Activated gamma-delta T cell (primary cell): Measurements from ENCODE around the gene SCN4A.
"Not testable (repeated sequence)": the region's sequence is repeated elsewhere in the genome, so short reads cannot be mapped to it uniquely, and the experiment has no call there.

Experiments used
- DNase-seq: peaks from one replicate; lab custom pipeline; 2025; lab: John Stamatoyannopoulos, UW

SCN4A gene

DNA sequence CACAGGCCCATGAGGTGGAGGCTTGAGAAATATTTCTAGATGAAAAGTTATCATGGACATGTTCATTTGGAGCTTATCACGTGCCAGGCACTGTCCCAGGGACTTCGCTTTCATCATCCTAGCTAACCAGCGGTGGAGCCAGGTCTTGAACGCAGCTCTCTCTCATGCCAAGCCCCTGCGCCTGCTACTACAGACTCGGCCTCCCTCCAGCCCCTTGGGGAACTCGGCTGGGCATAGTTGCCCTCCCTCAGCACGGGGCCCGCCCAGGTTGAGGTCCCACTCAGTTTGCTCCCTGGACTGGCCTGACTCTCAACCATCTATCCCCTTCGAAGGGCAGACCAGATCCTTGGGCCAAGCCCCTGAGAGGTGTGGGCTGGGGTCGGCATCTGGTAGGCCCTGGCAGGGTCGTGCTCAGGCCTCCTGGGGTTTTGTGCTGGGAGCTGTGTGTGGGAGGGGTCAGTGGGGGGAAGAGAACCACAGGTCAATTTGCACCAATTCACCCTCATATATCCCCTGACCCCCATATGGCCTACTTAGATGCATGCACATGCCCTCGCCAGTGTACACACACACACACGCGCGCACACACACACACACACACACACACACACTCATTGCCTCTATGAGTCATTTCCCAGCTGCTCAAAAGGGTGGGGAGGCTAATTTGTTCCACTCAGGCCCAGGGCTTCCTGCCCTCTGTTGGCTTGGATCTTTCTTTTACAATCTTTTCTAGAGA lies 12.1 kb upstream of the SCN4A start:
- no peak for DNase-seq

DNA sequence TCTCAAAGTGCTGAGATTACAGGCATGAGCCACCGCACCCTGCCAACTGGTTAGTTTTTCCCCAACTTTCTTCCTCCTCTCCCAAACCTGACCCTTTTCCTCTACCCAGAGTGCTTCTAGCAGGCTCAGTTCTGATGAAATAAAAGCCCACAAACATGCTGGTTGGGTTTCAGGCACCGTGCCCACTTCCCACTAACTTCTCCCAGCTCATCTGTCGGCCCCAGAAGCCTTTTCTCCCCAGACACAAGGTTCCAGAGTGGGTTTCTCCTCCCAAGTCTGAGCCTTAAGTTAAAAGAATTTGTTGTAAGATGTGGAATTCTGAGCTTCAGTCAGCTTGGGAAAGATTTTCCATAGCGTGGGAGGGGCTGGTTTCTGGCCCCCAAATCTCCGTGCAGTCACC lies 11.5 kb upstream of the SCN4A start:
- no peak for DNase-seq

DNA sequence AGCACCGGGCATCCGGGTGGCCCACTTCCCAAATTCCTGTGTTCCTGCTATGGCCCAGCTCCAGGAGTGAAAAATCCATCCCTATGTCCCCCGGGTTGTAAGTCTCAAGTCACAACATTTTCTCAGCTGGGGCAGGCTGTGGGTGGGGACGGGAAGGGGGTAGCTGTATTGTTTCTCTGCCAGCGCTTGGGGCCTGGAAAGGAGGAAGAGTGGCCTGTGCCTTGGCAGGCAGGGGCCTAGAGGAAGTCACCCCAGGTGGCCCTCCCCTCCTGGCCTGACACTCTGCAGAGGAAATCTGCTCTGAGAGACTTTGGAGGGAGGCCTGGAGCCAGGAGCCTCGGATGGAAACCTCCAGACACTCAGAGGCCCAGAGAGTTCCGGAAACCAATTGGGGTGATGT lies 10.6 kb upstream of the SCN4A start:
- no peak for DNase-seq

DNA sequence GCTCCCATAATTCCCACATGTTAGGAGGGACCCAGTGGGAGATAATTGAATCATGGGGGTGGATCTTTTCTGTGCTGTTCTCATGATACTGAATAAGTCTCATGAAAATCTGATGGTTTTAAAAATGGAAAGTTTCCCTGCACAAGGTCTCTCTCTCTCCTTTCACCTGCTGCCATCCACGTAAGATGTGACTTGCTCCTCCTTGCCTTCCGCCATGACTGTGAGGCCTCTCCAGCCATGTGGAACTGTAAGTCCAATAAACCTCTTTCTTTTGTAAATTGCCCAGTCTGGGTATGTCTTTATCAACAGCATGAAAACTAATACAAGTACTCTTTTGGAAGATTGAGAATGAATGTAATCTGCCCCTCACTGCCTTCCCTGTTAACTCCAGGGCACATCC lies 9.9 kb upstream of the SCN4A start:
- not testable (repeated sequence) for DNase-seq

DNA sequence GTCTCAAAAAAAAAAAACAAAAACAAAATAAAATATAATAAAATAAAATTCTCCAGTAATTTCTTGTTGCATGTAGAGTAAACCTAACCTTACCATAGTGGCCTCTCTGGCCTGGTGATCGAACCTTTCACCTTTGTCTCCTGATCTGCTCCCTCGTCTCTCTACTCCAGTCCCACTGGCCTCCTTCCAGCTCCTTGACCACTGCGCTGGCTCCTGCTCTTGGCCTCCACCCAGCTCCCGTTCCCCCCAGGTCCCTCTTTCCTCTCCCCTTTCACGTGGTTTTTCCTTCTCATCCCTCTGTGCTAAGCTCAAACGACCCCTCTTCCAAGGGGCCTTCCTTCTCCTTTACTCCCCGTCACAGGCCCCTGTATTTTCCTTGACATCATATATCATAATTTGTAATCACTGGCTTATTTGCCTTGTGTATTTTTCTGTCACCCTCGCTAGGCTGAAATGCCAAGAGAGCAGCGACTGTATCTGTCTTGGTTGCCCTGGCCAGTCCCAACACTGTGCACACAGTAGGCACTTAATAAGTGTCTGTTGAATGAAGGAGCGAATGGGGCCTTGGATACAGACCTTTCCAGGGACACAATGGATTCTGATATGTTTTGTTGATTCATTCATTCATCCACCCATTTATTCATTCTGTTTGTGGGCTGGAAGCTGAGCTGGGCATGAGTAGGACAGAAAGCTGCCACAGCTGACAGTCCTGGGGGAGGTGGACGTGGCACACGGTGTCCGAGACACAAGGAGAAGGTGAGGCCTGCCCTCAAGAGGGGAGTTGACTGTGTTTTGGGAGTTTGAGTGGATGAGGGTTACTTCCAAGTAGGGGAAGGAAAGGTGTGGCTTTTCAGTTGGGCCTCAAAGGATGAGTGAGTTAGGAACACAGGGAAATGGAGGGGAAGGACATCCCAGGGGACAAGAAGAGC lies 5.8 kb upstream of the SCN4A start:
- no peak for DNase-seq

DNA sequence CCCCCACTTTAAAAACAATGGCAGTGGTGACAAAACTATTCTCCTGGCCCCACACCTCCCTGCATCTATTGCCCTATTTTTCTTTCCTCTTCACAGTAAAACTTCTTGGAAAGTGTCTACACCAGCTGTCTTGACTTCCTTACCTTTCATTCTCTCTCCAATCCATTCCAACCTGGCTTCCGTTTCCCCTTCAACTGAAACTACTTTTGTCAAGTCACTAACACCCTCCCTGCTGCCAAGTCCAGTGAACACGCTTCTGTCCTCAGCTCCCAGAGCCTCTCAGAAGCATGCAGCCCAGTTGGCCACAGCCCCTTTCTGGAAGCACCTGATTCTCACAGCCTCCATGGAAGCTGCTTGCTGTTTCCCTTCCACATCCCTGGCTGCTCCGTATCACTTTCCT lies 4.0 kb upstream of the SCN4A start:
- no peak for DNase-seq

DNA sequence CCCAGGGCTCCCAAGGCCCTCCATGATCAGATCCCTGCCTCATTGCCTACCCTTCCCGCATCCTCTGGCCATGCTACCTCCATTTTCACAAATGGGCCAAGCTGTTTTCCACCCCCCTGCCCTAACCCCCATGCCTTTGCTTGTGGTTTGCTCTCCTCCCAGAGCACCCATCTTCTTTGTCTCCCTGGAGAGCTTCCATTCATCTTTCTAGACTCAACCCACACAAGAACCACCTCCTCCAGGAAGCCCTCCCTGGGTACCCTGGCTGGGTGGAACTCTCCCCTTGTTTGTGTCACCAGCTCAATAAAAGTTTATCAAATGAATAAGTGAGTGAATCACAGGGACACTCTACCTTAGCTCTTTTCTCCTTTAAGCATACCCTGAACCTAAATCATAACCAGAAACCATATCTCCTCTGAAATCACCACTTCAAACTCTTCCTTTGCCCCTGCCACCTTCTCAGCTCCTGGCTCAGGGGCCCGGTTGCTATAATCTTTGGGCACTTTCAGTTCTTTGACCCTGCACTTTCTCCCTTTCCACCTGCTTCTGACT lies 2.9 kb upstream of the SCN4A start:
- DNase-seq = no peak

DNA sequence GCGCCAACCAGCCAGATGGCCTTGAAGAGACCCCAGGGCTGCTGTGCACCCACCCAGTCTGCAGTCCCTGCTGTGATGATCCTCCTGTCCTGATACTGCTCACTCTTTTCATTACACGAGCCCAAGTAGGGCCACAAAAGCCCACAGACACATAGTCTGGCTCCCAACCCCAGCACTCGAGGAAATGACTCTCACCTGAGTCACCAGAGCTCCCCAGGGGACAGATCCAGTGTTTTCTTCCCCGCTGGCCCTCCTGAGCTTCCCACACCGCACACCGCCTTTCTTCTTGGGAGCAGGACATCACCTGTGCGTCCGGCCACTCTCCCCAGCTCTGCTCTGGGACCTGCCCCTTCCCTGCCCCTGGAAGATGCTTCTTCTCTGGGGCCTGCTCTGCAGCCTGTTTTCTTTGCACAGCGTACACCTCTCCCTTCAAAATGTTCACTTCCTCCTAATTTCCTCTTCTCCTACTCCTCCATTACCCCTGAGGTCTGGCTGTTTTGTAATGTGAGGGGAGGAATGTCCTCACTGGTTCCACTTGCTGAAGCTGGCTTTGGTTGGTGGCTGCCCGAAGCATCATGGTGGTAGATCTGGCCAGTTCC lies 2.0 kb upstream of the SCN4A start:
- no peak for DNase-seq

DNA sequence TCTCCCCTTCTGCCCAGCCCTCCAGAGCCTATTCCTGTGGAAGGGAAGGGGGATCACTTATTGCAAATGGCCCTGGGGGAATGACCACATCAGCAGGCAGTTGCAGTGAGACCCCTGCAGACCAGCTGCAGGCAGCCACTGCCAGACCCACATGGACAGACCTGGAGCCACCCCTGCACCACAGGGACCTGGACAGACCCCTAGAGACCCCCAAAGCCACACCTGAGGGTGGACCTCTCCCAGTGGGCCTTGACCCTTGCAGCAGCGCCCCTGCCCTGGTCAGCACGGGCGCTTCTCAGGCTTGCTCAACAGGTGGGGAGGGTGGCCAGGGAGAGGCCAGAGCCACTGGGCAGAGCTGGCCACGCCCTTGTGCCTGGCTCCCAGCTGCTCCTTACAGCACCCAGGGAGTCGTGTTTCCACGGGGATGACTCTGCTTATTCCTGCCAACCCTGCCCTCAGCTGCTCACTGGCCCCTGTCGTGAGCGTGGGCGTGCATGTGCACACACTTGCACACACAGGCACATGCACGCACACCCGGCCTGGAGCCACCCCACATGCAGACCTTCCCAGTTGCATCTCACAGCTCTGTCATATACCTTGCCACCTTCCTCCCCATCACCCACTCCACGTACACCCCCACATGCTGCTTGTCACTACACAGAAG lies 1.3 kb upstream of the SCN4A start:
- no peak for DNase-seq

DNA sequence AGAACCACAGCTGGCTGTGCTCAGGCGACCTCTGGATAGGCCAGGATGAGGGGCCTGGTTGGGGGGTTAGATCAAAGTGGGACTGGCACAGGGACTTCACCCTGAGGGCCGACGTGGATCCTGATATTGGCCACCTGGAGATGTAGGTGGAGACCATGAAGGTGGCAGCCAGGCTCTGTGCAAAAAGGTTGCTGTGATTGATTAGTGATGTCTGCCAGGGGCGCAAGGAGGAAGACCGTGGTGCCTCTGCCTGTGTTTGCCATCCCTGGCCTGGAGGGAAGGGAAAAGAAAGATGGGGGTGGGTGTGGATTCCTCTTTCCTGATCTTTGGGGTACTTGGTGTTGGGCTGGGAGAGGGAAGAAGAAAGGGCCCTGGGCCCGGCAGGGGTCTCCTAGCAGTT lies 529 bp upstream of the SCN4A start:
- DNase-seq = no peak

DNA sequence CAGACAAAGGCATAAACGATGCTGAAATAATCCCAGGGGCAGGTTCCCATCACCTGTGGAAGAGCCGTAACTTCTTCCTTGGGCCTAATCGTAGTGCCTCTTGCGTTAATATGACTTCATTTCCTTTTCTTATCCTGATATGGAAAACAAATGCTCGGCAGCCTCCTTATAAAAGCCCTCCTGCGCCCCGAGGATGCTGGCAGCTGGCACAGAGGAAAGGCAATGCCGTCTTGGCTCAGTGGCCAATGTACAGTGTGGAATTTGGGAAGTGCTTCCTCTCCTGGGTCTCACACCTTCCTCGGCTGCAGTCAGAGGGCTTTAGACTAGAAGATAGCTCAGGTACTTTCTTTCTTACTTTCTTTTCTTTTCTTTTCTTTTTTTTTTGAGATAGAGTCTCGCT lies 3.4 kb downstream of the SCN4A start:
- DNase-seq = no peak

DNA sequence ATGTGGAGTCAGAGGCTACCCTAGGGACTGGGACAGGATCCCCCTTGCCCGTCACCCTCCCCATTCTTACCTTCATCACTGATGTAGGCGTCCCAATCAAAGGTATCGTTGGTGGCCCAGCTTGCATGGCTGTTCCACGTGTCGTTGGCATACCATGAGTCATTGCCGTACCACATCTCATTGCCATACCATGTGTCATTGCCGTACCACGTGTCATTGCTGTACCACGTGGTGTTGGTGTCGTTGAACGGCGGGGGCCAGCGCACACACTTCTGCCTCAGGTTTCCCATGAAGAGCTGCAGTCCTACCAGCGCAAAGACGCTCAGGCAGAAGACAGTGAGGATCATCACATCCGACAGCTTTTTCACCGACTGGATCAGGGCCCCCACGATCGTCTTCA lies 4.8 kb downstream of the SCN4A start:
- DNase-seq = no peak

DNA sequence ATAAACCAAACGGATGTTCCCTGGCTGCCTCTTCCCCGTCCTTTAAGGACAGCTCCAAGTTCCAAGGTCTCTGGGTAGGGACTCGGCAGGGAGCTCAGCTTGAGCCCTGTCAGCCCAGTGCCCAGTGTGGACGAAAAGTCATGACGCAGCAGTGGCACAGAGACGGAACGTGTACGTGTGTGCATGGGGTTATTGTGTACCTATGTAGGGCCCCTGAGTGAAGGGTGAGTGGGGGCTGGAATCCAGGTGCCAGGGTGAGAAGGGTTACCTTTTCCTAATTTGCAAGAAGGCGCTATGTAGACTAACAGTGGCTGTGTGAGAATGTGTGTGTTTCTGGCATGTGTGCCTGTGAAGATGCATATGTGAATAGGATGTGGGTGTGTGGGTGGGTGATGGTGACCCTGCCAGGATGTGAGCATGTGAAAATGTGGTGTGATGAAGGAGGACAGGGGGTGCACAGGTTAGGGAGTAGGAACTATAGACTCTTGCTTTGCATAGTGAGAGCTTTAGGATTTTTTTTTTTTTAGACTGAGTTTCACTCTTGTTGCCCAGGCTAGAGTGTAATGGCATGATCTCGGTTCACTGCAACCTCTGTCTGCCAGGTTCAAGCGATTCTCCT lies 6.0 kb downstream of the SCN4A start:
- no peak for DNase-seq

DNA sequence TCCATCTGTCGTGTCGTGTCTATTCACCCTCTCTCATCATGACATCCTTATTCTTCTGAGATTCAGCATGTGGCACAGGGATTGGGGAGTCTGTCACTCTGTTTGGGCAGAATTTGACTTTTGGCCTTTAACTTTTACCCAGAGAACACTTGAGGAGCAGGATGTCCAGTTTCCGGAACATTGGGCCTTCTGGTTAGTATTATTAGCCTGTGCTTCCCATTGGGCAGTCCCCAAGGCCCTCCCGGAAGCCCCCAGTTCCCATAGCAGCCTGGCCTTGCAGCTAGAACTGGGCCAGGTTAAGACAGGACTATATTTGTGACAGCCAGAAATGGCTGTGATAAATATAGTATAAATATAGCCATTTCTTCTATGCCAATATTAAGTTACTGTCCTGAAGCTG lies 9.6 kb downstream of the SCN4A start:
- DNase-seq = no peak

DNA sequence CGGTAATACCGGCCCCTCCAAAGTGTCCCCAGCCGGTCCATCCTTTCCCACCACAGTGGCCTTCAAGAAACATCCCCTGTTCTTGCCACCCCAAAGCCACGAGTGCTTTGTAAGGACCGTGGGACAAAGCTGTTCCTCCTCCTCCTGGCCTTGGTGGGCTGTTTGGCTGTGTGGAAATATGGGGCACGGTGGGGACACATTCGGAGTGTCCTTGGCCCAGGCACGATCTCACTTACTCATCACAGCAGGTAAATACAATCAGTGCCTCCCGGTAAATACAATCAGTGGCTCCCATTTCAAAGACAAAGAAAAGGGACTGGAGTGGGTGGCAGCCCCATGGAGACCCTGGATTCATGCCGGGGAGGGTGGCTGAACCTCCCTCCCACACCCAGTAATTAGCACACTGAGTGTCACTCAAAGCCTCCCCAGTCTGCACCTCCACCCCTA lies 10.4 kb downstream of the SCN4A start:
- no peak for DNase-seq

DNA sequence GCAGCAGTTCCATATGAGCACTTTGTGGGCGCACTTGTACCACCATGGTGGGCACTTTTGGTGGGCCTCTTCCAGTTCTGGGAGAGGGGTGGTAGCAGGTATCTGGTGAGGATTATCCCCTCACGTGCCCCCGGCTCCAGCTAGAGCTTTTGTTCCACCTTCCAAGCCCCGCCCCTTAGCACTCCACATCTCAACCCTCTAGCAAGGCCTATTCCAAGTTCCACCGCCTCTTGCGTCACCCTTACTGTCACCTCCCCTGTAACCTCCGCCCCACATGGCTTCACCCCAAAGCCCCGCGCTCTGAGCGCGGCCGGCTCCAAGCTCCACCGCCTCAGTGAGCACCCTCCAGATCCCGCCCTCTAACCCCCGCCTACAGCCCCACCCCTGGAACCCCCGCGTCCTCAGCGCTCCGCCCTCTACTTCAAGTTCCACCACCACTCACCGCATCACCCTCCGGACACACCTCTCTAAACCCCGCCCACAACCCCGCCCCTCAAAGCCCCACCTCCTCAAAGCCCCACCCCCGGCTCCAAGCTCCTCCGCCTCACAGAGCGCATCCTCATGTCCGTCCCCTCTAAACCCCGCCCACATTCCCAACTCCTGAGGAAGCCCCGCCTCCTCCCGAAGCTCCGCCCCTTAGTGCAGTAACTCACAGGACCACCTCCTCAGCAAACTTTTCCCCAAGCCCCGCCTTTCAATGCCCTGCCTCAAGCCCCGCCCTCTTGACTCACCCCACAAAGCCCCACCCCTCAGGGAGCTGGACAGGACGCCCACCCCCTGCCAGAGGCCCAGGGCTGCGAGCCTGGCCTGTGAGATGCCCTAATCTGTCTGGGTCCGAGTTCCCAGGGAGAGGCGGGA lies 11.1 kb downstream of the SCN4A start:
- no peak for DNase-seq

DNA sequence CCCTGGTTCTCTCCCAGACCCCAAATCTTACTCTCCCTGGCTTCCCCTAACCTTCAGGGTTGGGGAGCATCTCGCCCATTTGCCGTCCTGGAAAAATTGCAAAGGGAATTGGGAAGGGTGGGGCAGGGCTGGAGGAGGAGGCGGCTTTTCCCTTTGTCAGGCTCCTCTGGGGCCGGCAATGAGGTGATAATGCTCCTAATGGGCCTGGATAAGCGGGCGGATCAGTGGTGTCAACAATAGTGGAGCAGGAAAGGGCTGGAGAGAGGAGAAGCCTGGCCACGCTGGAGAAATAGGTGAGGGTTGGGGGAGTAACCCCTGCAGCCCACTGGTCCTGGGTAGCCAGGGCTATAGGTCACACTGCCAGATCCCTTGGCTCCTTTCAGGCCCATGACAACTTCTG lies 12.3 kb downstream of the SCN4A start:
- no peak for DNase-seq

DNA sequence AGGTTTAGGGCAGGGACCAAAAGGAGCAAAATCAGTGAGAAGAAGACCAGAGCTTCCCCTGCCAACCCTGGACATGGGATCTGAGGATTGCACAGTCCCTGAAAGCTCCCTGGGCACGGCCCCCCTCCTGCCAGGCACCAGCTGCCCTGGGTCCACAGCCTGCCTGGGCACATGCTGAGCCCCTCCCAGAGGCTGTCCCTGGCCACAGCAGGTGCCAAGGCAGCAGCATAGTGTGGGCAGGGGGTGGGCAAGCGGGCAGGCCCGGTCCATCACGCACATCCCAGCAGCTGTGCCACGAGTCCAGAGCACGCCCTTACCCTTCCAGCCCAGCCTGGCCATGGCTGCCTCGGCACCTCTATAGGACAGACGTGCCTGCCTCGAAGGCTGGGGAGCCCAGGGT lies 12.7 kb downstream of the SCN4A start:
- no peak for DNase-seq

DNA sequence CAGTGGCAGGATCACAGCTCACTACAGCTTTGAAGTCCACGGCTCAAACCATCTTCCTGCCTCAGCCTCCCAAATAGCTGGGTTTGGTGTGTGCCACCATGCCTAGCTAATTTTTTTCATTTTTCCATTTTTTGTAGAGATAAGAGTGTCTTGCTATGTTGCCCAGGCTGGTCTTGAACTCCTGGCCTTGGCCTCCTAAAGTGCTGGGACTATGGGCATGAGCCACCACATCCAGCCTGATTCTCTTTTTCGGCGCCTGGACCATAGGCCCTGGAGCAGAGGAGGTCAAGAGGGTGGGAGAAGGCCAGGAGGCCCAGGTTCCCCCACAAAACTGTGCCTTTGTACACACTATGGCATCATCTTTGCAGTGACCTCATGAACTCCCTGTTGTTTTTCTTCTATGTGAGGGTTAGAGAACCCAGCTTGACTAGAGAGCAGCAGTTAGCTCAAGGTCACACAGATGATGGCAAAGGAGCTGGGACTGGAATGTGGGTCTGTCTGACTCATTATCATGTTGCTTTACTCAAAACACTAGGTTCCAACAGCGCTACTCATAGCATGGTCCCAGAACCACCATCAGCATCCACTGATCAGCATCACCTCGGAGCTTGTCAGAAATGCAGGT lies 16.3 kb downstream of the SCN4A start:
- DNase-seq = no peak

DNA sequence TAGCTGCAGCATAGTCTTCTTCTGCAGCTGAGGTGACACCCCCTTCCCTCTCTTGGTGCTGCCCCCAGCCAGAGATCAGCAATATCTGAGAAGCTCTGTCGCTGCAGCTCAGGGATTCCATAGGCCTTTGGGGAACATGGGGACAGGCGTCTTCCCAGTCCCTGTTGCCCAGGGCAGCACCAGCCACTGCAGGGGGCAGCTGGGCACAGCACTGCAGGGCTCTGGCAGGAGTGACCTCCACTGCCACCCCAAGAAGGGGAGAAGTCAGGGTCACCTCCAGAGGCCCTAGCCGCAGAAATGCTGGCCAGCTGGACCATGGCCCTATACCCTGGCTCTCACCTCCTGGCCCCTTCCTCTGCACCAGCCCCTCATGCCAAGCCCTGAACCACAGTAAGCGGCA lies 16.9 kb downstream of the SCN4A start:
- no peak for DNase-seq
